NCI-H2196 (cell line): Measurements from ENCODE around the gene ZSCAN2.
A peak's percentile ranks its signal among the peaks of the same experiment; 100 is the strongest.
"Not testable (repeated sequence)": the region's sequence is repeated elsewhere in the genome, so short reads cannot be mapped to it uniquely, and the experiment has no call there.

Experiments used
- DNase-seq: peaks from one replicate; lab custom pipeline; 2025; ENCODE audit not compliant: unreplicated experiment; lab: John Stamatoyannopoulos, UW

ZSCAN2 gene

GRCh38 chr15:84634228-84634837 is 33.5 kb downstream of the ZSCAN2 start:
- DNase-seq = no peak

GRCh38 chr15:84638103-84638502 is 37.3 kb downstream of the ZSCAN2 start:
- no peak for DNase-seq

- DNase-seq = not testable (repeated sequence)
Measured at GRCh38 chr15:84641871-84642270, 41.1 kb downstream of the ZSCAN2 start.

- DNase-seq = not testable (repeated sequence)
Measured at GRCh38 chr15:84642640-84643039, 41.8 kb downstream of the ZSCAN2 start.

- DNase-seq = no peak
Measured at GRCh38 chr15:84643838-84644237, 43.0 kb downstream of the ZSCAN2 start.

GRCh38 chr15:84645496-84645895 is 44.7 kb downstream of the ZSCAN2 start:
- no peak for DNase-seq

- no peak for DNase-seq
Measured at GRCh38 chr15:84645997-84646396, 45.2 kb downstream of the ZSCAN2 start.

GRCh38 chr15:84647726-84648125 is 46.9 kb downstream of the ZSCAN2 start:
- no peak for DNase-seq

- no peak for DNase-seq
Measured at GRCh38 chr15:84648539-84648938, 47.7 kb downstream of the ZSCAN2 start.

GRCh38 chr15:84649706-84650105 is 48.9 kb downstream of the ZSCAN2 start:
- no peak for DNase-seq

- peak; percentile 3 for DNase-seq
Measured at GRCh38 chr15:84653584-84653909, 52.7 kb downstream of the ZSCAN2 start.

- peak; percentile 87 for DNase-seq
Measured at GRCh38 chr15:84653910-84654688, 53.3 kb downstream of the ZSCAN2 start, which contains the start of gene WDR73. Gene WDR73, minus strand, starts transcription at chr15:84654283. Its CDS starts 9 bp downstream, at chr15:84654274.

GRCh38 chr15:84654689-84655453 is 54.1 kb downstream of the ZSCAN2 start:
- DNase-seq = peak; percentile 65

GRCh38 chr15:84656972-84657371 is 56.2 kb downstream of the ZSCAN2 start:
- no peak for DNase-seq

GRCh38 chr15:84657748-84658079 is 56.9 kb downstream of the ZSCAN2 start:
- no peak for DNase-seq

- peak; percentile 53 for DNase-seq
Measured at GRCh38 chr15:84658080-84658787, 57.4 kb downstream of the ZSCAN2 start, which contains the start of gene NMB. Gene NMB, minus strand, starts transcription at chr15:84658199. Its CDS starts 47 bp downstream, at chr15:84658152.

- DNase-seq = no peak
Measured at GRCh38 chr15:84658788-84659411, 58.1 kb downstream of the ZSCAN2 start.

- no peak for DNase-seq
Measured at GRCh38 chr15:84659904-84660781, 59.3 kb downstream of the ZSCAN2 start.

- no peak for DNase-seq
Measured at GRCh38 chr15:84661001-84661400, 60.2 kb downstream of the ZSCAN2 start.

- DNase-seq = no peak
Measured at GRCh38 chr15:84666373-84666772, 65.6 kb downstream of the ZSCAN2 start.
